Hypothalamus (tissue), 51 donors: ENCODE data around the gene DCX.

Source experiments
- DNase-seq, 51 donors: peaks; one replicate each; lab custom pipeline; 2025; lab: John Stamatoyannopoulos, UW

The DCX gene

GRCh38 chrX:111411983-111412382 lies at the start of gene DCX:
DCX (minus strand) TSS chrX:111412192; CDS start chrX:111410398, 1,794 bp downstream.
- DNase-seq = peak in 6 of 51 donors; percentile 0 to 34 (median 2)

DNA sequence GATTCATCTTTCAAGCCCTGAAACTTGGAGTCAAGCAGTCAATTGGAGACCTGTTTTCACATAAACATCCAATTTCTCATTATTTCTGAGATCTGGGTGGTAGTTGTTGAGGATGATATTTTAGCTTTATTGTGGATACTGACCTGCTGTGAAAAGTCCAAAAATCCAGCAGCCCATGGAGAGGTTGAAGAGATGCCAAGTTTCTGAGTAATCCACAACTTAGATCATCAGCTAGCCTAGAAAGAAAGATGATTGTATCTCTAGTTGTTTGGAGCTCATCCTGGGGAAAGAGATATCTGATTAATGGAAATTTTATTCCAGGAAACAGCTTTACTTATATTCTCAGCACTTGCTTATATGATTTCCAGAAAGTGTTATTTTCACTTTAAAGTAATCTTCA lies 48.6 kb upstream of the DCX start:
- no peak for DNase-seq

- peak in 12 of 51 donors; percentile 0 to 14 (median 2) for DNase-seq
Measured at GRCh38 chrX:111447298-111447697, 35.3 kb upstream of the DCX start.

DNA sequence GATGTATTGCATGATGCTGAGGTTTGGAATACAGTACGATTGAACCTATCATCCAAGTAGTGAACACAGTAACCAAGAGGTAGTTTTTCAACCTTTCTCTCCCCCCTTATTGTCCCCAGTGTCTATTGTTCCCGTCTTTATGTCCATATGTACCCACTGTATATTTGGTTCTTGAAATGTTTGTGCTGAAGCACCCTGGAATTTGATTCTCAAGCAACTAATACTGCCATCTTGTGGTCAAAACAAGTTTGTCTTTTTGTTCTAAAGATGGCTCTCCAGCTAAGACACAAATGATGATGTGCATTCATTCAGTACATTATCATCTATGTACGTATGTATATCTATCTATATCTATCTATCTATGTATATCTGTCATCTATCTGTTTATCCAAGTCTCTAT lies 33.5 kb upstream of the DCX start:
- peak in 1 of 51 donors; percentile 17 for DNase-seq

DNA sequence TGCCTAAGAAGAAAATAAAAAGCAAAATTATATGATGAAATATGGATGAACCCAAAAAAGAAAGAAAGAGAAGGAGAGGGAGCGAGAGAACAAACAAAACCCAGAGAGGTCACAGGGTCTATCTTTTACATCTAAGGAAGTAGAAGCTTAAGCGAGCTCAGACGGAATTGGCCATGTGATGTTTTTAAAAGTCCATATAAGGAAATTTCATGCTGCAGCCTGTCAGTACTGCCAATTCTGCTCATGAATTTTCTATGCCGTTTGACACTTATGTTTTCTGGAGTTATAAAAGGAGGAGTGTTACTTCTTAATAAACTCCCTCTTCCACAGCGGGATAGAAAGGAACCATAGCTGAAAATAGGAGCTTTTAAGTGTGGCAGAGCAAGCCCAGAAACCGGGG lies 32.9 kb upstream of the DCX start:
- DNase-seq = no peak

- DNase-seq = no peak
Measured at GRCh38 chrX:111443946-111444345, 32.0 kb upstream of the DCX start.

- DNase-seq = no peak
Measured at GRCh38 chrX:111442791-111443190, 30.8 kb upstream of the DCX start.

GRCh38 chrX:111435469-111435868 lies 23.5 kb upstream of the DCX start:
- no peak for DNase-seq

- DNase-seq = peak in 1 of 51 donors; percentile 2
Measured at GRCh38 chrX:111431001-111431400, 19.0 kb upstream of the DCX start.

DNA sequence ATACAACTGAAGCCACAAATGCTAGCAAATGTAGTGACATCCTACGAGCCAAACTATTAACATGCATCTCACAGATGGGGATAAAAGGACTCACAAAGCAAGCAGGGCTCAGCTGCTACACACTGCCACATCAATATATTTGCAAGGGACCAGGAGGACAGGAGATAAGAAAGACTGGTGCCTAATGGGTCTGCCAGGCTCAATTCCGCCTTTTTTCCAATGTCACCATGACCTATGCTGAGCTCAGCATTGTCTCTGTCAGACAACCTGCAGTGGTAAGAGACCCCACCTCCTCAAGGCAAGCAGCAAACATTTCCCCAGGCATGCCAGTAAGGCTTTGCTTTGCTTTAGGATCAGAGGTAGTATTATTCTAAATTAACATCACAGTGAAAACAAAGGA lies 435 bp downstream of the DCX start:
- peak in 1 of 51 donors; percentile 34 for DNase-seq

- DNase-seq = no peak
Measured at GRCh38 chrX:111410590-111411078, 1.4 kb downstream of the DCX start.

DNA sequence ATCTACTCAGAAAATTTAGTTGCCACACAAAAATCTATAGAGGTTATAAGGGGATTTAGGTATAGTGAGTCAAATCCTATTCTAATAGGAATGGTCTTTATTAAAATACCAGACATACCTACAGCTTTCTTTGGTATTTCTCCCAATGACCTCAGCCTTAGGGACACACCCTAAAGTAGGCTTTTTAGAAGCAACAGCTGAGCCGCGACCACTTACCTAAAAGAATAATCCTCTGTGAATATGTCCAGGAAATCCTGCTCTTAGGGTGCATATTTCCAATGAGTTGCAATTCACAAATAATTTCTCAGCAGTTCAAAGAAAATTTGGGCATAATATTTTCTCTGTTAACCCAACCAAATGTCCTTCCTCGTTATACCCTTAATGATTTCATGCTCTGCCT lies 2.7 kb downstream of the DCX start:
- DNase-seq = no peak

DNA sequence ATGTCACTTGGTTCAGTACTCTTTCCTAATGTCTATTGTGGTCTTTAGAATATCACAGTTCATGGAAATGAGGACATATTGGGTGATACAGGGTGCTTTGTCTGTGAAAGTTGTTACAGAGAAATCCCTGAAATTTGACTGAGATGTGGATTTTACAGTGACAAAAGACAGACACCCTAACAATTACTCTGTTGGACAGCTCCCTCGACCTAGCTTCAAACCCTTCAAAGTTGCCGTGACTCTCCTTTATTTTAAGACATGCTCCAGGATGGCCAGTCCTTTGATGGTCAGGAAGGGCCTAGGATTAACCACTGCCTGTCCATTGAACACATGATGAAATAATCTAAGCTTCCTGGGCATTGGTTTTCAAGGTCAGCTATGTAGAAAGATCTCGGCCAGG lies 4.0 kb downstream of the DCX start:
- no peak for DNase-seq

- no peak for DNase-seq
Measured at GRCh38 chrX:111402344-111402743, 9.6 kb downstream of the DCX start.

DNA sequence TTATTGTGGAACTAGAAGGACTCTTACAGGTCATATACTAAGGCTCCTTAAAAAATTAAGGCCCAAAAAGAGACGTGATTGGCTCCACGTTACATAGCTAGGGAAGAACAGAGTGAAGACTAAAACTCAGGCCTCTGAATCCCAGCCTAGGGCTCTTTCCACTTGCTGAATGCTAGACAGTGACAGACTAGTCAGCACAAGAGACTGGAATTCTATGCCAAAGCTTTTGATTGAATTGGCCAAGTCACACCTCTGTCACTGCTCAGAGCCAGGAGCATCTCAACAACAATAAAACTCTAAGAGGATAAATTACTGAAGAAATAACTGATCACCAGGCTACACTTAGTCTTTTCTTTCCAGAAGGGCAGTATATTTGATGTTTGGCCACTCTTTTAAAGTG lies 16.8 kb downstream of the DCX start:
- no peak for DNase-seq

DNA sequence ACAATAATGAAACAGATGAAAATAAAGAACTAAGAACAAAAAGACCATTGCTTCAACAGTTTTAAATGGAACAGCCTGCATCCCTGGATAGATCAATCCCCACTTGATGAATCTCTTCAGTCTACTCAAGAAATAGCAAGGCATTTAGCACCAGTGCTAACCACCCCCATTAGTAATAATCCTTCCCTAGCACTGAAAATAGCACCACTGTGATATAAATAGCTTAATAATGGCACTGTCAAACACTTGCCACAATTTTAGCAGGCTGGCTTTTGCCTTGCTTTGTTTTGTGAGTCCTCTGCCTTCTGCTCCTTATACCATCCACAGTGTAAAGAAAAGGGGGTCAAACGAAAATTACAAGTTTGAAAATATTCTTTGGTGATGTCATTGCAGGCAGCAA lies 17.4 kb downstream of the DCX start:
- DNase-seq = no peak

DNA sequence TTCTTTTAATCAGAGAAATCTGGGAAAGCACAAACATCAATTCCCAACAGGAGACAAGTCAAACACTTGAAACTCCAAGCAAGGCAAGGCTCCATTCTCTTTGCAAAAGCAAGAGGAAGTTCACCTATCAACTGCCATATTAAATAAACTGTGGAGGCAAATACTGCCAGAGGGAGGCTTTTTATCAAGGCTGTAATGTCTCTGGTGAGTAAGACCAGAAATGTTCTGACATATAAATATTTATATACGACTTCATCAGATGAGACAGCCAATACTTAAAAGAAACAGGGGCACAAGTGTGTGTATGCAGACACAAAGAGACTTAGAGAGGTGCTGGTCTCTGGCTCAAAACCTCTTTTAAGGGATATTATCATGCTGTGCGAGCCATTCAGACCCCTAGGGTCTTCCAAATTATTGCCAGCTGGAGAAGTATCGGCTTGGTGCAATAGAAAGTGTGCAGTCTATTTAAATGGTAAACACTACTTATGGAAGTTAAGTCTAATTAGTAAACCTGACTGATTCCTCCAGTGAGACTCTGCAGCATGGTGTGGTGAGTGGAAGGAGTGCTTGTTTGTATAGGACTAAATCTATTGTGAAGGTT lies 24.4 kb downstream of the DCX start:
- DNase-seq = no peak

DNA sequence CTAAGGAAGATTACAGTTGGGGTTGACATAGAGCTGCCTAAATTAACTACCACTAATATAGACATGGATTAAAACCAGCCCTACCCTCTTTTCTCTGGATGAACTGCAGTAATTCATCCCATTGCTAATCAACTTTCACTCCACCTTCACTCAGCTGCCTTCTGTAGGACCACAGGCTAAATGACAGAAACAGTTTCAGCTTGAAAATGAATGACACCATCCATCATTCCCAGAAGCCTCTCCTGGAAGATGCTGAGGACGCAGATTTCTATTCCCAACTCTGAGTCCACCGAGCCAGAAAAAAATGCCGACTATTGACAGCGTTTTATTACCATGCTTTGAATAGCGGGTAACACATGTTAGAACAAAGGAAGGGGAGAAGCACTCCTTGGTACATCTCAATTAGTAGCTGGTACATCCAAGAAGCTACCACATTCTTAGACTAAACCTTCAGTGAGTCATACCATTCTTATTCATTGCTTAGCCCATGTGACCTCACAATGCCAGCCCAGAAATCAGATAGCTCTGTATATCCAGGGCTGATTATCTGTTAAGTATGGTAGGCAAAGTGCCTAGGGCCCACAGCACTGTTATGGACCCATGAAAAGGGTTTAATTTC lies 25.3 kb downstream of the DCX start:
- DNase-seq = no peak

- no peak for DNase-seq
Measured at GRCh38 chrX:111386077-111386476, 25.9 kb downstream of the DCX start.

DNA sequence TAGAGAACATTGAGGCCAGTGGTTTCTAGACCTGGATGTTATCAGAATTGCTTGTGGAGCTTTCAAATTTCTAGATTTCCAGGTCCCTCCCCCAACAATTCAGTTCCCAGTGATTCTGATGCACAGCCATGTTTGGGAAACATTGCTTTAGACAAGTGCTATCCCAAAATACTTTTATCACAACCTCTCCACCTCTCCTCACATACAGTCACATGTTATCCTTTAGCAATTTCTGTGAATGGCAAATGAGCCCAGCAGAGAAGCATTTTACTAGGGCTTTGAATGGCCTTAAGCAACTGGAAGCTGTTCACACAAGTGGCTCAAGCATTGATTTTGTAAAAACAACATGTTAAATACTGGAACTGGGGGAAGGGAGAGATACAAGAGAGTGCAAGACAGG lies 29.7 kb downstream of the DCX start:
- DNase-seq = no peak

DNA sequence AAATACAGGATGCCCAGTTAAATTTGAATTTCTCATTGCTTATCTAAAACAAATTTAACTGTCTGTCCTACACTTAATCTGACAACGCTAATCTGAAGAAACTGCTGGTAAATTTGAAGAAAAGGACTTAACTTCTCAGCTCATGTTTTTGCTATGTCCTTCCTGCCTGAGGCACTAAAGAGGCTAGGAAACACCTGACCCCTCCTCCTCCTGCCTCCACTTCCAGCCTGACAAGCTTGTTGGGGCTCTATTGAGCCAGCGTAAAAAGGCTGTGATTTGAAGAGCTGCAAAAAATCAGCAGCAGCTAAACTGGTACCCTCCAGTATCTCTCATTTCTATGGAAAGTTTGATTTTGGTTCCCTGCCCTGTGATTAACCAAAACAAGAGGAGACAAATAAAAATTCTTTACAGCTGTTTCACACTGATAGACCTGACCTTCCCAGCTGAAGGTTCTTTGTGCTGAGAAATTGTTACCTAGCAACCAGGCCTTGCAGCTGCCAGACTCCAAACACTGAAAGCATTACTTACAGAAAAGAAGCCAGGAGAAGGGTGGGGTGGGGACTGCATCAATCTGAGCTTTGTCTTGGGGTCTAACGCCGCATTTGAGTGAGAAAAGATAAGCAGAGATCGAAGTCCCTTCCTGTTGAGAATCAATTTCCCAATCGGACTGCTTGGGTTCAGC lies 35.0 kb downstream of the DCX start:
- peak in 2 of 51 donors; percentile 0 to 13 for DNase-seq

GRCh38 chrX:111376486-111376885 lies 35.5 kb downstream of the DCX start:
- no peak for DNase-seq
